ENCODE measurements around the gene EPHA6.

The EPHA6 gene

GRCh38 chr3:97662264-97662663 is 847.9 kb downstream of the EPHA6 start:
- DNase-seq = no peak

GRCh38 chr3:97662762-97663161 is 848.4 kb downstream of the EPHA6 start:
- DNase-seq = no peak

- DNase-seq = no peak
Measured at GRCh38 chr3:97665896-97666295, 851.5 kb downstream of the EPHA6 start.

GRCh38 chr3:97670952-97671351 is 856.6 kb downstream of the EPHA6 start:
- DNase-seq = no peak

DNA sequence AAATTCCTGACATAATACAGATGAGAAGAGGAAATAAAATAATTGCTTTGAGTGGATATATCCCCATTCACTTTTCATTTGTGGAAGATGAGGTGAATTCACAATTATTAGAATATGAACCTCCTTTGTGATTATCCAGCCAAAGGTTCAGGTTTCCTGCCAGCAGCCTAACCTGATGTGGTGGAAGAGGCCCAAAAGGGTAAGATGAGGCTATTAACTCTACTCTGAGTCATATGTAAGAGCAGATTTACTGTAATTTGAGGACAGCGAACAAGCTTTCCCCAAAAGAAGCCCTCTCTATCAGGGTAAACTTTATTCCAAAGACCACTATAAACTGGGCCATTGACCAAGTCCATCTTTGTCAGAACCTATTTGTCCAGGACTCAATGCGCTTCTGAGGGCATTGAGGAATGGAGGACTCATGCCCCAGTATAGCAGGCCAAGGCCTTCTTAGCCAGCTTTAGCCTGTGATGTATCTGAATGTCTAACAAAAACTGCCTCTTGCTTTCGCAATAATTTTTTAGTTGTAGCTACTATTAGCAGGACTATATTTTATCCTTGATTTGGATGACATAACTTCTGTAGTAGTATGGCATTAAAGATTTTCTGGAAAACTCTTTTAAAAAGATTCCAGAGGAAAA is 859.1 kb downstream of the EPHA6 start:
- no peak for DNase-seq

DNA sequence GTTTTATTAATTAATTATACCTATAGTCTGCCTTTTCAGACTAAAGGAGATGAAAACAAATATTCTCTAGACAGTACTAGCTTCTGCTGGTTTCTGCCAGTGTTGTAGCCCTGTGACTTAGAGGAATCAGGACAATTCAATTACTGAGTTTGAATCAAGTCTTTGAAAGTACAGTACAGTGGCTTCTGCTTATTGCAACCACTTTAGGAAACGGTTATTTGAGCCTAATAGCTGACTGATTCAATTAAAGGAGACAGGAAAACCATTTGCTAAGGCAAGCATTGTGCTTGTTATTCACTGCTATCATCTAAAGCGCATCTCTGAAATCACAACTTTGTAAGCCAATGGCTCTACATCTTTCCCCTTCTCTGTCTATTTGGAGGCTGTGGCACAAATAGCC is 860.1 kb downstream of the EPHA6 start:
- no peak for DNase-seq

DNA sequence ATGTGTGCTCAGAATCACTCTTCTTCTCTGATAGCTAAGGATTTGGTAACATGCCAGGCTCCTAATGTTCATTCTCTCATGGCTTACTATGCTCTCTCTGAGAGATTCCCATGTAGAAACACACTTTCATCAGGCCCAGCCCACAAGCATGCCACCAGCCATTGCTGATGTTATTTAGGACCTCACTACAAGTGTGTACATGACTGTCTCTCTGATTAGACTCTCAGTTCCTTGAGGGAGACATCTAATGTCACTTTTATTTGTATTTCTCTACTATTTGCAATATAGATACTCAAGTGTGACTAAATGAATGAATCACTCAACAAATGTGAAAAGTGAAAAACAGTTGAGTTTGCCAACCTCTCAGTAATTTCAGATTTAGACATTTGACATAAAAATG is 865.8 kb downstream of the EPHA6 start:
- DNase-seq = no peak

- no peak for DNase-seq
Measured at GRCh38 chr3:97680696-97681095, 866.3 kb downstream of the EPHA6 start.

DNA sequence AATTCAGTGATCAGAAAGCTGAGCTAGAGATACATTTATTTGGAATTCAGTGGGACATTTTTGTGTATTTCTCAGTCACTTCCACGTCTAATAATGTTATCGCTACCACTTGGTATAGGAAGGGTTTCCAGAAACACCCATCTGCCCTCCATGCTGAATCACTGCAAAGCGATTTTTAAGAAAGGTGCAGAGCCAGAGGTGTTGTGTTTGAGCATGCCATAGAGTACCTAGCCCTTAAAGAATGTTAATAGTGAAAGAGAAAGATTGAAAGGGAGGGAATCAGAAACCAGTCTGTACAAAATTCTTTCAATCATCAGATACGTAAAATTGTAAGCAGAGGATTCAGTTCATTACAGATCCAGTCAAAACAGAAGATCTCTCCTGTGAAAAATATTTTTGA is 870.1 kb downstream of the EPHA6 start:
- DNase-seq = no peak

DNA sequence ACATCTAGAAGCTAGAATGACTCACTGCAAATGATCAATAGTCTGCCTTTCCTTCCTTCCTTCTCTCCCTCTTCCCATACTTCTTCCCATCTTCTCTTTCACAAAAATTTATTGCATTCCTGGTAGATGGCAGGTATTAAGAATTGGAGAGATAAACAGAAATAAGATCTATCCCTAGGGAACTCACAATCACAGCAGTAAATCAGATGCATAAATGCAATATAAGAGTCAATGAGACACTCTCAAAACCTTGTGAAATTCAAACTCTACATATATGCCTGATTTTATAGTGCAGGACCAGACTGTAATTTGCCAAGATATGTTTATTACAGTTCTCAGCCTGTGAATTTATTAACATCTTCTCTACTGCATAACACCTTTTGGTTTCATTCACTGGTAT is 871.9 kb downstream of the EPHA6 start:
- no peak for DNase-seq

- DNase-seq = no peak
Measured at GRCh38 chr3:97687734-97688133, 873.3 kb downstream of the EPHA6 start.

- no peak for DNase-seq
Measured at GRCh38 chr3:97689111-97689510, 874.7 kb downstream of the EPHA6 start.

DNA sequence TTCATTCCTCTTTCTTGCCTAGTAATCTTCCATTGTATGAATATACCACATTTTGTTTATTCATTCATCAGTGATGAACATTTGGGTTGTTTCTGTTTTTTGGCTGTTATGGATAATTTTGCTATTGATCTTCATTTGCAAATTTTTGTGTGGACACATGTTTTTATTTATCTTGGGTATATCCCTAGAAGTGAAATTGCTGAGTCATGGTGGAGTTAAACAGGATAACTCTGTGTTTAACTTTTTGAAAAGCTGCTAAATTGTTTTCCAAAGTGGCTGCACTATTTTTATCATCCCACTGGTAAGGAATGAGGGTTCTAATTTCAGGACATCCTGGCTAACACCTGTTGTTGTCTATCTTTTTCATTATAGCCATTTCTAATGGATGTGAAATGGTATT is 875.6 kb downstream of the EPHA6 start:
- DNase-seq = no peak

- no peak for DNase-seq
Measured at GRCh38 chr3:97691354-97691753, 877.0 kb downstream of the EPHA6 start.

DNA sequence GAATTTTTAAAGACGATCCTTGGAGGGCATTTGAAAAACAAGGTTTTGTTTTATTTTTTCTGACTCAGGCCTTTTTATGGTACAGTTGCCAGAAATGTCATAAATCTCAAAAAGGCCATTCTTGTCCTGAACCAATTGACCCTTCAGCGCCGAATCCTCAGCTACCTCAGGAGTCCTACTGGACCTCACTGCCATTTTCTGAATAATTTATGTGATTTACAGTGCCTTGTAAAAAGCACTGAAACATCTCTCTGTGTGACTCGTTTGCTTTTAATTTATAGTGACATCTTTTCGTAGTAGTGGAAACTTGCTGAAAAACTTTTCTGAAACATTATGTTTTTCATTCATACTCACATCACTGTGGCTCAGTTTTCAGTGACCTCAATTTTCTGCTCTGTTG is 878.0 kb downstream of the EPHA6 start:
- no peak for DNase-seq

DNA sequence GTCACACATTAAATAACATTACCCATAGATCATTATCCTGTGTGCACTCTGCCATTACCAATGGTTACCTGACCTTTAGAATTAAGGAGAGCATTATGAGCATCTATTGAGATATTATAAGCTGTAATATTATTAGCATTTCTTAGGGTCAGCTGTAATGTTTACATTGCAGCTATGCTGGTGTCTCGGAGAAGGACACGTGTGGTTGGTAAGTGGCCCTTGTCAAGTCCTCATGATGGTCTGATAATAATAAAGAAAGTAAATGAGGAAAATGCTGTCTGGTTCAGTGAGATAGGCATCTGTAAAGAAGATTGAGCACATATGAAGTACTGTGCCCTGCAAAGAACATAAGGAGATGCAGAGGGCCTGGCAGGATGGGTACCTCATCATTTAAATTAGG is 878.4 kb downstream of the EPHA6 start:
- DNase-seq = no peak

DNA sequence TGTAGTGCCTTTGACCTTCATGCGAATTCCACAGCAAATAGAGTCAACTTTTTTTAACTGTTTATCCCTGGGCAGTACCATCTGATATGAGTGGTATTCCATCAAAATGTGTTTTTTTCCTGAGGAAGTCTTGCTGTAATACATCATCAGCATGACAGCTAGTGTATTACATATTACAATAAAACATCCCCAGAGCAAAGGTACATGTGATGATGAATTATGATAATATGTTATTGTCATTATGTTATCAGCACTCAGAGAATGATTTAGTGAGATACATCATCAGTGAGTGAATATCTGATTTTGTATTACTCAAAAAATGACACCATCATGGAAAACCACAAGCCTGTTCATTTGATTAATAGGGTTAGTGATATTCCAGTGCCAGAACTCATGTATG is 880.5 kb downstream of the EPHA6 start:
- DNase-seq = no peak

- DNase-seq = no peak
Measured at GRCh38 chr3:97698691-97699090, 884.3 kb downstream of the EPHA6 start.

DNA sequence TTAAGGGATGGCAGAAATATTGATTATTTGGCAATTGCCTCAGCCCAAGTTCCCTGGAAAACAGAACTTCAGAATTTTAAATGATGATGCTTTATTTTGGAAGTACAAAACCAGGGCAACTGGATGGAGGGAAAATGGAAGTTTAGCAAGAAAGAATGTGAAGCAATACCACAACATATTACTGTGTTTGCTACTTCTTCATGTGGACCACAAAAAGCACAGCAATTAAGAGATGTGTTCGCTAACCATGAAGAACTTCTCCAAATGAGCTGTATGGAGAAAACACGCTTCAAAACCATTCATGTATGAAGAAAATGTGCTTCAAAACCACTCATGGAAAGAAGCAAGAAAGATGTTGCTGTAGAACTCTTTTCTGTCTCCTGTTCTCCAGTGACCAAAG is 885.5 kb downstream of the EPHA6 start:
- no peak for DNase-seq

DNA sequence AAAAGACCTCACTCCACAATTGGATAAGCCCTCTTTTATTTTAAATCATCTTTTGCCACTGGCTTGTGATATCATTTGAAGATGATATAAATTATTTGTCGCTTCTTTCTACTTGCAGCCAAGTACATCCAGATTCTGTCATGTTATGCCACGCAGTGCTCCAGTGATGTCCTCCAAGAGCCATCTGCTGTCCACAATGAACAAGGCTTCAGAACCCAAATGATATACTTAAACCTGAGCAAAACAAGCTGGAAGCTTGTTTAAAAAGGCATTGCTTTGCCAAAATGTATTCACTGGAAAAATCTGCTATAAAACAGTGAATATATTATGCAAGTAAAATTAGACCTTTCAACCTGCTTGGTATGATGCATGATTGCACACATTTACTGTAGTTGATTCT is 891.4 kb downstream of the EPHA6 start:
- DNase-seq = no peak

- no peak for DNase-seq
Measured at GRCh38 chr3:97706226-97706625, 891.8 kb downstream of the EPHA6 start.

GRCh38 chr3:97711654-97712053 is 897.3 kb downstream of the EPHA6 start:
- no peak for DNase-seq

GRCh38 chr3:97712919-97713318 is 898.5 kb downstream of the EPHA6 start:
- DNase-seq = no peak

- no peak for DNase-seq
Measured at GRCh38 chr3:97713634-97714033, 899.2 kb downstream of the EPHA6 start.

GRCh38 chr3:97719156-97719821 is 904.9 kb downstream of the EPHA6 start:
- DNase-seq = peak; percentile 65
